DMS114 treated with DMSO at 0.1 percent for 48 hours (cell line): ENCODE data around the gene PRPF8.
"Not testable (repeated sequence)": the region's sequence is repeated elsewhere in the genome, so short reads cannot be mapped to it uniquely, and the experiment has no call there.

ENCODE experiments used
- DNase-seq: peaks from one replicate; lab custom pipeline; 2025; ENCODE audit not compliant: unreplicated experiment; lab: John Stamatoyannopoulos, UW

Gene PRPF8

DNA sequence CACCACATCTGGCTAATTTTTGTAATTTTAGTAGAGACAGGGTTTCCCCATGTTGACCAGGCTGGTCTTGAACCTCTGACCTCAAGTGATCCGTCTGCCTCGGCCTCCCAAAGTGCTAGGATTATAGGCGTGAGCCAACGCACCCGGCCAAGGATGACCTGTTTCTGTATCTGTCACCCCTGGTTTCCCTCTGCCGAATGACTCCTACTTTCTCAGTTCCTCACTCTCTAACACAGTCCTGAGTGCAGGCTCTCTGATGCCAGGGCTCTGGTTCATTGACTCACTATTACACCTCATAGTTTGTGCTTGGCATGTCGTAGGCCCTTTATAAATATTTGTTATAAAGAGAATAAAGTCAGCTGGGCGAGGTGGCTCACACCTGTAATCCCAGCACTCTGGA, 10.7 kb upstream of the PRPF8 start:
- no peak for DNase-seq

- no peak for DNase-seq
These were observed 8.7 kb upstream of the PRPF8 start for GRCh38 chr17:1693339-1693738.

- DNase-seq, result no peak
These were observed 6.0 kb upstream of the PRPF8 start for GRCh38 chr17:1690544-1691221.

DNA sequence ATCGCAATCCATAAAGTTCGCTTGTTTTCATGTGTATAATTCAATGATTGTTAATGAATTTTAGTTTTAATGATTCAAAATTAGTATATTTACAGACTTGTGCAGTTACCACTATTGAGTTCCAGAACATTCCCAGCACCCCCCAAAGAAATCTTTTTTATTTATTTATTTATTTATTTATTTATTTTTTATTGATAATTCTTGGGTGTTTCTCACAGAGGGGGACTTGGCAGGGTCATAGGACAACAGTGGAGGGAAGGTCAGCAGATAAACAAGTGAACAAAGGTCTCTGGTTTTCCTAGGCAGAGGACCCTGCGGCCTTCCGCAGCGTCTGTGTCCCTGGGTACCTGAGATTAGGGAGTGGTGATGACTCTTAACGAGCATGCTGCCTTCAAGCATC, 3.7 kb upstream of the PRPF8 start:
- not testable (repeated sequence) for DNase-seq

GRCh38 chr17:1686086-1686485, 1.4 kb upstream of the PRPF8 start:
- no peak for DNase-seq

DNA sequence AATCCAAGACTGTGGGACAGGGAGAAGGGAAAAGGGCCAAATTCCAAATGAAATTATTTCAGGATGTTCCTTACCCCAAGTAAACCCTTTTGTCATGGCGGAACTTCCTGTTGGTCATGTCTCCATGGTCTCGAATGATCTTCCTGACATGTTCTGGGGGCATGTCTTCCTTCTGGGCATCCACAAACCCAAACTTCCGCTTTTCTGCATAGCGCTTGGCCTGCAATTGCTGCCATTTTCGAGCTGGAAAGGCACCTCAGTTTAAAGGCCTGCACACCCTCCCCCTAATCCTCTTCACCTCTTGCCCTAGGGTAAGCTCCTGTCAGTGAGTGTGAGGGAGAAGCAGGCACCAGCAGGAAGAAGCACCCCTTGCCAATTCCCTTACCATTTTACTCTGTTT, 1.2 kb downstream of the PRPF8 start:
- DNase-seq, result no peak

DNA sequence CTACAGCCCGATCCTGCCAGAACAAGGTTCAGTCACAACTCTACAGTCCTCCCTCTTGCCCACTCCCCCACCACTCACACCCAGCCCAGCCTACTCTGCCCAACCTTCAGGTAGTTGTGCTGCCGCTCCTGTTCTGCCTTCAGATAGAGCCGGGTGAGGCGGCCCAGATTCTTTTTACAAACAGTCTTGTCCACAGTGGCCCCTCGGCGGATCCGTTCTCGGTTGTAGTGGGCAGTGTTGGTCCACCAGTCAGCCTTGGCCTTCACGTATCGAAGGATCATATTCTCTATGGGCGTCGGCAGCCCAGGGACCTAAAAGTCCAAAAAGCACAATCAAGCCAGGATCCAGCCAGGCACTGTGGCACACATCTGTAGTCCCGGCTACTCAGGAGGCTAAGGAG, 8.3 kb downstream of the PRPF8 start:
- no peak for DNase-seq

- DNase-seq, result no peak
These were observed 11.5 kb downstream of the PRPF8 start for GRCh38 chr17:1673041-1673785.

- not testable (repeated sequence) for DNase-seq
These were observed 20.7 kb downstream of the PRPF8 start for GRCh38 chr17:1663934-1664333.

- no peak for DNase-seq
These were observed 23.6 kb downstream of the PRPF8 start for GRCh38 chr17:1661045-1661444.

GRCh38 chr17:1658100-1658499, 26.6 kb downstream of the PRPF8 start:
- DNase-seq, result no peak

- DNase-seq, result no peak
These were observed 30.9 kb downstream of the PRPF8 start for GRCh38 chr17:1653735-1654134.

DNA sequence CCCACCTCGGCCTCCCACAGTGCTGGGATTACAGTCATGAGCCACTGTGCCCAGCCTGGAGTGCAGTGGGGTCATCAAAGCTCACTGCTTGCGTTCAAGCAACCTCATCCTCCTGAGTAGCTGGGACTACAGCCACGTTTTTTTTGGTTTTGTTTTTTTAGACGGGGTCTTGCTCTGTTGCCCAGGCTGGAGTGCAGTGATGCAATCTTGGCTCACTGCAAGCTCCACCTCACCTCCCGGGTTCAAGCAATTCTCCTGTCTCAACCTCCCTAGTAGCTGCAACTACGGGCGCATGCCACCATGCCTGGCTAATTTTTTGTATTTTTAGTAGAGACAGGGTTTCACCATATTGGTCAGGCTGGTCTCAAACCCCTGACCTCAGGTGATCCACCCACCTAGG, 31.9 kb downstream of the PRPF8 start:
- DNase-seq, result not testable (repeated sequence)

DNA sequence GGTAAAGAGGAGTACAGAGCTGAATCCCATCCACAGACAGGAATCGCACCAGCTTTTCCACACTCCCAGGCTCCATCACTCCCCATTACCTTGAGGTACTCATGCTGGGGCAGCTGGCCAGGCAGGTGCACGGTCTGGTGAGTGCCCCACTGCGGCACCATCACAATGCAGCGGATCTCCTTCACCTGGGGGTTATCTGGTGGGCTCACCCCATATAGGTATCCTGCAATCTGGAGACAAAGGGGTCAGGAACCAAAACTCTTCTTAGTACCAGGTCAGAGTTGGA, 33.2 kb downstream of the PRPF8 start:
- no peak for DNase-seq

- DNase-seq, result no peak
These were observed 33.7 kb downstream of the PRPF8 start for GRCh38 chr17:1650731-1651558.

DNA sequence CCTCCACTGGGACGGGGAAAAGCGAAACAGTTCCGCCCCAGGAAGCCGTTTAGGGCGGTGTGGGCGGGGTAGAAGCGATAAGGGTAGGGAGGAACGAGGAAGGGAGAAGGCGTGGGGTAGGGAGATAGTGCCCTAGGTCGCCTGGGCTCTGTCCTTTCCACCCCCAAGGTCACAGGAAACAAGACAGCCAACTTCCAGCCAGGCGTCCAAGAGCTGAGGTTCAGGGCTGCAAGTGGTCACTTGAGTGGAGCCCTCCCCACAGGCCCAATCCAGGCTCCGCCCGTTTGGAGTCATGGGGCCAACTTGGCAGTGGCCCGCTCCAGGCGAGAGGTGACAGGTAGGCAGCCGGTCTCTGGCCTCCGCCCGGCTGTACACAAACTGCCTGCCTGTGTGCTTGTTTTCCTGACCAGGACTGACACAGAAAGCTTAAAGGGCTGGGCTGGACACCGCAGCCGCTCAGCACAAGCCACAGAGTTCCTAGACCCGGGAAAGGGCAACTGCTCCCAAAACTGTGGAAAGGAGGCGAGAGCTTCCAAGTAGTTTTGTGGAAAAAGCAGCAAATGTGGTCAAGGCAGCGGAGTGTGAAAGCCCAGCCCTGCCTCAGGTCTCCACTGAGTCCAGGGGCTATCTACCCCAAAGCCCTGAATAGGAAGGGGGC, 34.7 kb downstream of the PRPF8 start, which contains the start of gene RILP:
RILP (minus strand) TSS at position 23 of the 658 bp plus-strand sequence. CDS start 62 bp downstream, outside the sequence.
- no peak for DNase-seq

DNA sequence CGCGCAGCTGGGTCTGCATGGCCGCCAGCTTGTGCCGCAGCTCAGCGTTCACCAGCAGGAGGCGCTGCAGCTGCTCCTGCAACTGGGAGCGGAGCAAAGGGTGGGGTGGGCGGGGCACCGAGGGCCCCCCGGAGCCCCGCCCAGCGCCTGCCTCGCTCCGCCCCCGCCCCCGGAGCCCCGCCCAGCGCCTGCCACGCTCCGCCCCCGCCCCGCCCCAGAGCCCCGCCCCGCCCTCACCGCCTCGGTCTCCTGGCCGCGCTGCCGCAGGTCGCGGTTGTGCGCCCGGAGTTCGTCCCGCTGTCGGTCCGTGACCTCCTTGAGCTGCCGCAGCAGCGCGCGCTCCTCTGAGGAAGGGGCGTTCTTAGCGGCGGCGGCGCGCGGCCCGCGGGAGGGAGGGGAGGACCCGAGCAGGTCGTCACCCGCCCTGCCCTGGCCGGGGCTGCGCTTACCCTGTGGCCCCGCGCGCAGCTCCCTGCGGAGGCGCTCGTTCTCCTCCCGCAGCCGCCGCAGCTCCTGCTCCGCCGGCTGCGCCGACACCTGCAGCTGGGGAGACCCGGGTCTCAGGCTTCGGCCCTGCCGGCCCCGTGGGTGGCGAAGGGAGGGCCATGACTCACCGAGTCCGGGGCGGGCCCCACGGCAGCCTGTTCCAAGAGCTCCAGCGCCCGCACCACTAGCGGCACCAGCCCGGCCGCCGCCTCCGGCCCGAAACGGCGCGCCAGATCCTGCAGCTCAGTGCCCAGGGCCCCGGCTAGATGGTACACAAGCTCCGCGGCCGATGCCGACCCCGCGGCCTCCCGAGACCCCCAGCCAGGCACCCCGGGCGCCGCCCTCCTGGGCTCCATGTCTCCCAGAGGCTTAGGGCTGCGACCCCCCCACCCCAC, 35.5 kb downstream of the PRPF8 start:
- DNase-seq, result peak; percentile 53

DNA sequence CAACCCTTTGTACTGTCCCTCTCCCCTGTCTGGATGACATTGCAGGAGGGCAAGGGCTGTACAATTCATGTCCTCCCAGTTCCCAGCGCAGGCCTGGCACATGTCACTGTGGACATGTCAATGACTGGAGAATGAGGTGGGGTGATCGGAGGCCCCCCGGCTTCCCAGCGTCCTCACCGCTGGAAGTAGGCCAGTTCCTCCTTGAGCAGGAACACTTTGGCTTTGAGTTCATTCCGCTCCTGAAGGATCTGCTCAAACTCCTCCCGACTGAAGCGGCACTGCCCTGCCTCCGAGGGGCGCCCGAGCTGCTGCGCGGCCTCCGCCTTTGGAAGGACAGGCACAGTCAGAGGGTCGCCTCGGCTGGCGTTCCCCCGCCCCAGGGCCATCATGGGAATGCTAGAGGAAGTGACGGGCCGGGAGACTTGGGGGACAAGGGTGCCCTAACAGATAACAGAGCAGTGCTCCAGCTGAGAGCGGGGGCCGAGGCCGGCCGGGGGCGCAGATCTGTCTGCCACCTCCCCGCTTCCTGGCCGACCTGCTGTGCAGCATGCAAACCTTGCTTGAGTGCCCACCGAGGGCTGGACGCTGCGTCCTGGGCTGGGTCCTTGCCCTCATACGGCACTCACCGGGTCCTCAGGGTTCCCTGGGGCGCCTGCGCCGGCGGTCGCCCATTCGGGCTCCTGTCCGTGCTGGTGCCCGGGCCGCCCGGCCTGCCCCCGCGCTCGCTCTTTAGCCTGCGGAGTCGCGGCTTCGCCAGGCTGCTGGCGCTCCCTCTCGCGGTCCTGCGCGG, 36.3 kb downstream of the PRPF8 start:
- no peak for DNase-seq

GRCh38 chr17:1647802-1648171, 36.9 kb downstream of the PRPF8 start:
- DNase-seq, result no peak
